ENCODE data around the gene HBZ.

- TF ChIP-seq POLR2A (IDR thresholded peaks at IDR 0.05) (no peak), CTCF (IDR thresholded peaks at IDR 0.05) (no peak), POLR2AphosphoS5 (IDR thresholded peaks at IDR 0.05) (no peak)
Measured at GRCh38 chr16:130533-131173, 21.8 kb upstream of the HBZ start.

All from breast epithelium (tissue), 3 donors.